HG03571 (cell line): ENCODE results near the gene EOLA1.
"Not testable (repeated sequence)": the region's sequence is repeated elsewhere in the genome, so short reads cannot be mapped to it uniquely, and the experiment has no call there.

ENCODE experiments used
- ATAC-seq: cut with Tn5 transposase; IDR thresholded peaks from one replicate; pipeline ENCODE4 v1.9.1; 2021; ENCODE audit not compliant: unreplicated experiment

EOLA1 gene

DNA sequence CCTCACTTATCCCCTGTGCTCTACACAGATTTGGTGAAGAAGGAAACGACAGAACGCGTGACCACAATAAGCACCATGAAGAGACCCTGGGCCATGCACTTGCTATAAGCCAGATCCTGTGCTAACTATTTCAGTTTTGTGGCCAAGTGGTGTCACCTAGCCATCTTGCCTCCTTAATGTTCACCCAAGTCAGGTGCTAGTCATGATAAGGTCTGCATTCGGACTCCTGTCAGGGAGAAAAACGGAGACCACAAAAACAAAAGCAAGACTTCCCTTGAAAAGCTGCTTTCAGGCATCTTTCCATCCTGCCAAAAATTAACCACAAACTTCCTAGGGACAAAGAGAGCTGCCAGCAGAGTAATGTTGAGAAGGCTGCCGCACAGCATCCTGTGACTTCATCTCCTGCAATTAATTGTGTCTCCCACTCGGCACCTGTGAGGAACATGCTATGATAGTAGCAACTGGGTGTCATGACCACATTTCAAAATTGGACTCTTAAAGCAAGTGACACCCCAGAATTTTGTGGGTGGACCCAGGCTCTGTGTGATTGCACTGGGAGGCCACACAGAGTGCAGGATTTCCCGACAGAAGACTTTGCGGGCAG, 26.9 kb upstream of the EOLA1 start:
- ATAC-seq, result no peak

DNA sequence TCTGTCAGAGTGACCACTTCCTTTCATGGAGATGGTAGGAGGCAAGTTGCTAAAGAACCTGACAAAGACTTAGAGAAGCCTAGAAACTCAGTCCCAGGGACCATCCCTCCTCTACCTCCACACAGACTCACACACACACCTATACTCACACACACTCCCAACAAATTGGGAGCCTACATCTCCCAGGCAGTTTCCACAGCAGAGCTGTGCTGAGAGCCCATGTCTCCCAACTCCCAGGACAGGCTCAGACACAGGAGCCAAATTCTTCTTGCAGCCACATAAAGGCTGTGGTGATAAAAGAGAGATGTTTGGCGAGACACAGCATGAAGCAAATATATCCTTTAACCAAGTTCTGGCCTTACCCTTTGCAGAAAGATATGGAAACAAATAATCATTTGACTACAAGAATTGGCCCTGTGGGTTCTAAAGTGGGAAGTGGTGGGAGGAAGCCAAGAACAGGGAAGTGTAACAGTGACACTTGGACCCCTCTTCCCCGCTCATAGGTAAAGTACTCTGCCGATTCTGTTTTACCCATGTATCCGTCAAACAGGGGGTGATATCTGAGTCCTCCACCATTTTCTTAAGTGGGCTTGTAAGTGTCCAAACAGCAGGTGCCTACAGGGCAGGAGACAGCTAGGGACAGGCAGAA, 24.7 kb upstream of the EOLA1 start:
- no peak for ATAC-seq

DNA sequence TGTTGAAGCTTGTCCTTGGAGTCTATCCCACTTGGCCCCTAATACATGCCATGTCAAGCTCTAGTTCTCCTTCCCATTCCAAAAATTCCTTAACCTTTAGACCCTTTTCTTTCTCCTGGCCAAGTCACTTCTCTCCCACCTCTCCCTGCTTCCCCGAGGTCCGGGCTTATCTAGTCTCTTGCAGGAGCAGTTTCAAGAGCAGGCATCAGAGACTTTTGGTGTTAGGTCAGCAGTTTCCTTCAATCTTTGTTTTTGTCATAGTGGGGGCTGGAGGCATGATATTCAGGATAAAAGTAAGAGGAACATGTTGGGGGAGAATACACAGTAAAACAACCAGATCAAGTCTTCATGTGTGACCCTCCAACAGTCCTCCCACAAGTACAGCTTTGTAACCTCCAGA, 24.2 kb upstream of the EOLA1 start:
- ATAC-seq, result no peak

DNA sequence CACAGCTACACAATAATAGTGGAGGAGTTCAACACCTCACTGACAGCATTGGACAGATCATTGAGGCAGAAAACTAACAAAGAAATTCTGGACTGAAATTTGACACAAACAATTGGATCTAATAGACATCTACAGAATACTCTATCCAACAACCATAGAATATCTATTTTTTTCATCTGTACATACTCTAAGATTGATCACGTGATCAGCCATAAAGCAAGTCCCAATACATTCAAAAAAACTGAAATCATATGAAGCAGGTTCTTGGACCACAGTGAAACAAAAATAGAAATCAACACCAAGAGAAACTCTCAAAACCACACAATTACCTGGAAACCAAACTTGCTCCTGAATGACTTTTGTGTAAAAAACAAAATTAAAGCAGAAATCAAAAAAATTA, 23.5 kb upstream of the EOLA1 start:
- no peak for ATAC-seq

DNA sequence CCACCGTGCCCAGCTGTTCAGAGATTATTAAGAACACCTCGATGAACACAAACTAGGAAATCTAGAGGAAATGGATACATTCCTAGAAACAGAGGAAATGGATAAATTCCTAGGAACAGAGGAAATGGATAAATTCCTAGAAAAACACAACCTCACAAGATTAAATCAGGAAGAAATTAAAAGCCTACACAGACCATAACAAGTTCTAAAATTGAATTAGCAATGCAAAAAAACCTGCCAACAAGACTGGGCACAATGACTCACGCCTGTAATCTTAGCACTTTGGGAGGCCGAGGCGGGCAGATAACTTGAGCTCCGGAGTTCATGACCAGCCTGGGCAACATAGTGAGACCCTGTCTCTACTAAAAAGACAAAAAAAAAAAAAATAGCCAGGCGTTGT, 22.6 kb upstream of the EOLA1 start:
- no peak for ATAC-seq

DNA sequence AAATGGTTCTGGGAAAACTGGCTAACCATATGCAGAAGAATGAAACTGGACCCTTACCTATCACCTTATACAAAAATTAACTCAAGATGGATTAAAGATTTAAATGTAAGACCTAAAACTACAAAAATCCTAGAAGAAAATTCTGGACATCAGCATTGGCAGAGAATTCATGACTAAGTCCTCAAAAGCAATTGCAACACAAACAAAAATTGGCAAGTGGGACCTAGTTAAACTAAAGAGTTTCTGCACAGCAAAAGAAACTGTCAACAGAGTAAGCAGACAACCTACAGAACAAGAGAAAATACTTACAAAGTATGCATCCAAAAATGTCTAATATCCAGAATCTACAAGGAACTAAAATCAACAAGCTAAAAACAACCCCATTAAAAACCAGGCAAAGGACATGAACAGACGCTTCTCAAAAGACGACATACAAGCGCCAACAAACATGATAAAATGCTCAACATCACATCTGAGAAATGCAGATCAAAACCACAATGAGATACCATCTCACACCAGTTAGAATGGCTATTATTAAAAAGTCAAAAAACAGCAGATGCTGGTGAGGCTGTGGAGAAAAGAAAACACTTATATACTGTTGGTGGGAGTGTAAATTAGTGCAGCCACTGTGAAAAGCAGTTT, 20.1 kb upstream of the EOLA1 start:
- not testable (repeated sequence) for ATAC-seq

DNA sequence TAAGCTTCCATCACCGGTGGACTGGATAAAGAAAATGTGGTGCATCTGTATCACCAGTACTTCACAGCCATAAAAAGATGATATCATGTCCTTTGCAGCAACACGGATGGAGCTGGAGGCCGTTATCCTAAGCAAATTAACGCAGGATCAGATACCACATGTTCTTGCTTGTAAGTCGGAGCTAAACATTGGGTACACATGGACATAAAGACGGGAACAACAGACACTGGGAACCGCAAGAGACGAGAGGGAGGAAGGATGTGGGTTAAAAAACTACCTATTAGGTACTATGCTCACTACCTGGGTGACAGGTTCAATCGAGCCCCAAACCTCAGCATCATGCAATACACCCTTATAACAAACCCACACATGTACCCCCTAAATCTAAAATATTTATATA, 19.4 kb upstream of the EOLA1 start:
- no peak for ATAC-seq

DNA sequence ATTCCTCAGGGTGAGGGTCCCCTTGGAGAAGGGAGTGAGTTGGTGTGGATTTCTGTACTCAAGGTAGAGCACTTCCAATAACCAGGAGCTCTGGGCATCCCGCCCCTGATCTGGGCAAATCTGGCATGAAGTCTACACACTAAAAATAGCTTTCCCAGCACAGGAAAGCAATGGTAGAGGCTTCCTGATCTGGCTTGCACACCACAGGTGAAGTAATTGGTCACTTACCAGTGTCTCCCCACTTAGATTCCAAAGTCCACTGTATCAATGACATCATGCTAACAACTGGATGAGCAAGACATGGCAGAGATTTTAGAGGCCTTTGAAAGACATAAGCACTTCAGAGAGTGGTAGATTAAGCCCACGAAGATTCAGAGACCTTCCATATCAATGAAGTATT, 17.9 kb upstream of the EOLA1 start:
- ATAC-seq, result no peak

DNA sequence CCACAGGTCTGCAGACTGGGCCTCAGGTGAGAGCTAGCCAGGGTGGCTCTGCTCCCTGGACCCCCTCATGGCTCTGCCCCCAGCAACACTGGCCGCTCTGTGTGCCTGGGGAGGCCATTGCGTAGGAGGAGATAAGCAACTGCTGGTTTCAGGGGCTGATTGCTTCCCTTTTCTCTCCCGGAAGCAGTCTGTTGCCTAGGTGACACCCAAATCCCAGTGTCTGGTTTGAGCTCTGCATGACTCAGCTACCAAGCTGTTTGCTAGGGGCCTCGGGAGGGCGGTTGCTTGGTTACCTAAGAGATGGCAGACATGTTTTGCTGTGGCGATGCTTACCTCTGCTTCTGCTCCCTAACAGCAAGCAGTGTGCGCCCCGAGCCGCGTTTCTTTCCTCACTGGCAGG, 15.4 kb upstream of the EOLA1 start:
- ATAC-seq, result peak; percentile 93

DNA sequence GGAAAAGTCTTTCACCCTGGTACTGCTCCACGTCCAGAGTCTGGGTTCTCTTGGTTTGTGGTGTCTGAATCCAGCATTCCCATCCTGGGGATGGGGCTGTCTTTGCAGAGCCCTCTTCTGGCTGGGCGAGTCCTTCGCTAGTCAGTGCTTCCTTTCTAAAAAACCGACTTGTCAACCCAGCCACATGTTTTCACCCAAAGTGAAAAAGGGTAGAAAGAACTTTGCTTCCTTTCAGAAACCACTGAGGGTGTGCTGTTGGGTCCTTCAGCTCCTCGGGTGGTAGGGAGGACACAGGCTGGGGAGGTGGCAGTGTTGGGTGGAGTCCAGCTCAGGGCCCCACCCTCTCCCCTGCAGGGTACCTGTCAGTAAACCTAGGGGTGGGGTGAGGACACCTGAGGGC, 14.9 kb upstream of the EOLA1 start:
- peak; percentile 46 for ATAC-seq

DNA sequence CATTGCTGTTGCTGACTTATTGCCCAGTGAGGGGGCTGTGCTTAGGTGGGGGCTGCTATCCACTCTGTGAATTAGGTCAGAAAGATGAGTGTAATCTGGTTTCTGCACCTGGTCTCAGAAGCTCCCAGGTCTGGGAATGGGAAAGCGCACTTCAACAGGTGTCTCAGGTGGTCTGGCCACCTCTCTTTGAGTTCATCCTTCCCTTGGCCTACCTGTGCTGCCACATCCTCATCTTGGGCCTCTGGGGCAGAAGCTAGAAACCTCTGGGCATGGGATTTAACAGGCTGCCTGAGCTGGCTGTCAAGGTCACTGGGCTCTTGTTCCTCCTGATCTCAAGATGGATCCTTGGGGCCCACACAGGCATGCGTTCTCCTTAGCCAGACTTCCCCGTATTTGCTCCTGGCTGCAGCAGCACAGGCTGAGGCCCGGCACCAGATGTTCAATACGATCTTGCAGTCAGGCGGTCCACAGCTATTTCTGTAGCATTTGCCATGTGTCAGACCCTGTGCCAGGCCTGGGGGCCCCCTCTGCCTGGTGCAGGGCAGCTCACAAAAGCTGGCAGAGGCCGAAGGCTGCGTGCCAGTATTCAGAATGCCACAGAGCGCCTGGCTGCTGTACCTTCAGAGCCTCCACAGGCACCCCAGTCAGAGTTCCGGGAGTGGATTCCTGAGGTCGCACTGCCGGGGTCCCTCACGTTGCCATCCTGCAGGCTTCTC, 14.3 kb upstream of the EOLA1 start:
- ATAC-seq, result not testable (repeated sequence)

DNA sequence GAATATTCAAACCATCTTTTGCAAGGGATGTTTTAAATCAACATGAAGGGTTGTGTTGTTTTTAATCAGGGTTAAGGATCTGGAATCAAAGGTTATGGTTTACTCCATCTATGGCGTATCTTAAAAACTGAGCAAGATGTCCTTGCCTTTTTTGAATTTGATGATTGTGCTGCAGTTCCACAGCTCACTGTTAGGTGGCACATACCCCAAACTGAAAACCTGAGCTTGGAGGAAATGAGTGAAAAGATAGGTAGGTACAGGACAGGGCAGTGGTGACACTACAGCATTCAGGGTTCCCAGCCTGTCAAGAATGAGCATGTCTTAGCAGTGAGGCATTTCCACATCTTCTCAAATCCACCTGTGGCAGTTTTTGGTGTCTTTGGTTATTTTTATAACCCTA, 13.1 kb upstream of the EOLA1 start:
- no peak for ATAC-seq

DNA sequence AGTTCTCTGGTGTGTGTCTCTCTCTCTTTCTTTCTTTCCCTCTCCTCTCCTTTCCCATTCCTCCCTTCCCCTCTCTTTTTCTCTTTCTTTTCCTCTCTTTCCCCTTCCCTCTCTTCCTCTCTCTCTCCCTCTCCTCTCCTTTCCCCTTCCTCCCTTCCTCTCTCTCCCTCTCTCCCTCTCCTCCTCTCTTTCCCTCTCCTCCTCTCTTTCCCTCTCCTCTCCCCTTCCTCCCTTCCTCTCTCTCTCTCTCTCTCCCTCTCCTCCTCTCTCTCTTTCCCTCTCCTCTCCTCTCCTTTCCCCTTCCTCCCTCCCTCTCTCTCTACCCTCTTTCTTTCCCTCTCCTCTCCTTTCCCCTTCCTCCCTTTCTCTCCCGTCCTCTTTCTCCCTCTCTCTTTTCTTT, 12.4 kb upstream of the EOLA1 start:
- ATAC-seq, result no peak

DNA sequence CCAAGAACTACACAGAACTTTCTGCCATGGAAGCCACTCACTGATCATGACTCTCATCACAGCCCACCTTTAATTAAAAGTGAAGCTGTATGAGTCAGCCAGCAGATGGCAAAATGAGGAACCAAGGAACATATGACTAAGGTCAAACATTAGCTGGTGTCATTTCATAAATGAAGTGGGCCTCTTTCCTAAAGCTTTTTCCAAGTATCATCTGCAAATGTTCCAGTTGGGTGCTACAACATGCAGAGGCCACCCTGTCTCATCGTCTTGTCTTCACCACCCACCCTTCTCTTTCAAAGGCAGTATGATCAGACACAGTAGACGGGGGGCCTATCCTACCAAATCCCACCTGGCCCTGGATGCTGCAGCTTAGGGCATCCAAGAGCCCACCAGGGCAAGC, 9.2 kb upstream of the EOLA1 start:
- ATAC-seq, result peak; percentile 60

DNA sequence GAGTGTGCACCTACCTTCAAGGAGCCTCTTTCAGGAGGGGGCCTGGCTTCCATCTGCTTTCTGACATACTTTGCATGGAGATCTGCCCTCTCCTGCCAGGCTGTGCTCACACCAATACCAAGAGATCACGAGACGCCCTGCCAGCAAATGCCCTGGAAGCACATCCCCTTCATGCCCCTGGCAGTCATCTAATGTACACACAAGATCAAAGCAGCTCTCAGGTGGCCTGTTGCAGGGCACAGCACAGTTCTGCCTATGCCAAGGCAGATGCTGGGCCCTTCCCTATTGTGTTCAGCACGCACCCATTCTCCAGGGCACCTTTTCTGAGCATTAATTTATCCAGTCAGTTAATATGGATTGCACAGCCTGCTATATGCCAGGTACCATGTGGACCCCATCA, 7.9 kb upstream of the EOLA1 start:
- ATAC-seq, result not testable (repeated sequence)

DNA sequence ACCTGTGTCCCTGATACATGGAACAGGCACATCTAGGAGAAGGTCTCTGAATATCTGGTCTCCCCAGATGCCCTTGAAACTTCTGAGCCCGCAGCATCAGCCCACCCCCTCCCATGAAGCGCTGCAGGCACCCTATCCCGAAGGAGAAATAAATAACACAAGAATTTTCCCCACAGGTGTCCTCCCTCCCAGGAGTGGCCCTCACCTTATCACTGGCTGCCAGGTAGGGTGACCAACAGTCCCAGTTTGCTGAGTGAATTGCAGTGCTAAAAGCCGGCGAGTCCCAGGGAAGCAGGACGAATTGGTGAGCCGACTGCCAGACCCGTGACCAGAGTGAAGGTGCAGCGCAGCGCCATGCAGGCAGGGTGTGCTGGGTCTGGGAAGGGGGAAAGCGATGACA, 6.8 kb upstream of the EOLA1 start:
- not testable (repeated sequence) for ATAC-seq

DNA sequence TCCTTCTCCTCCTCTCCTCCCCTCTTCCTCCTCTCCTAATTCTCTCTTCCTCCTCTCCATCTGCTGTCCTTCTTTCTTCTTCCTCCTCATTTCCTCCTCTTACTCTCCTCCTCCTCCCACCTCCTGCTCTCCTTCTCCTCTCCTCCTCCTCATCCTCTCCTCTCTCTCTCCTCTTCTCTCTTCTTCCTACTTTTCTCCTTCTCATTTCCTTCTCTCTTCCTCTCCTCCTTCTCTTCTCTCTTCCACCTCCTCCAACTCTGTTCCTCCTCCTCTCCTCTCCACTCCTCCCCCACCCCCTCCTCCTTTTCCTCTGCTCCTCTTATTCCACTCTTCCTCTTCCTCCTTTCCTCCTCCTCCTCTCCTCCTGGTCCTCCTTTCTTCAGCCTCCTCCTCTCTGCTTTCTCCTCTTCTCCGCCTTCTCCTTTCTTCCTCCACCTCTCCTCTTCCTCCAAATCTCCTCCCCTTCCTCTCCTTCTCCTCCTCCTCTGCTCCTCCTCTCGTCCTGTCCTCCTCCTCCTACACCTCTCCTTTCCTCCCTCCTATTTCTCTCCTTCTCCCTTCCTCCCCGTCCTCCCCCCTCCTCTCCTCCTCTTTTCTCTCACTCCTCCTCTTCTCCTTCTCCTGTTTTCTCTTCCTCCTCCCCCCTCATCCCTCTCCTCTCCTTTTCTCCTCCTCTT, 5.7 kb upstream of the EOLA1 start:
- ATAC-seq, result not testable (repeated sequence)

DNA sequence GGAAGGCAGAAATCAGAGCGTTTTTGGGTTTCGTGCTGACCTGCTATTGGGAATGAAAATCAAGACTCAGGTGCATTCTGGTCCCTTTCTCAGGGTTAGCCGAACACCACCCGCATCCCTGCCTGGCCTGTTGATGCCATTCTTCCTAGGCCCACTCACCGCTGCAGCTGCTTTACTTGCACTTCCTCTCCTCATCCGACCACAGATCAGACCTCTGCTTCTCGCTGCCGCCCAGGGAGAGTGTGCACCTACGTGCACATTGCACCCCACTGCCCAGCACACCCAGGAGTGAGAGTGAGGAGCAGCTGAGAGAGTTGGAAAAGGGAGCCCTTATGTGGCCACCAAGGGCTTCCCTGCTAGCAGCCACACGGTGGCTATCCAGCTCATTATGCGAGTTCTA, 3.3 kb upstream of the EOLA1 start:
- not testable (repeated sequence) for ATAC-seq

DNA sequence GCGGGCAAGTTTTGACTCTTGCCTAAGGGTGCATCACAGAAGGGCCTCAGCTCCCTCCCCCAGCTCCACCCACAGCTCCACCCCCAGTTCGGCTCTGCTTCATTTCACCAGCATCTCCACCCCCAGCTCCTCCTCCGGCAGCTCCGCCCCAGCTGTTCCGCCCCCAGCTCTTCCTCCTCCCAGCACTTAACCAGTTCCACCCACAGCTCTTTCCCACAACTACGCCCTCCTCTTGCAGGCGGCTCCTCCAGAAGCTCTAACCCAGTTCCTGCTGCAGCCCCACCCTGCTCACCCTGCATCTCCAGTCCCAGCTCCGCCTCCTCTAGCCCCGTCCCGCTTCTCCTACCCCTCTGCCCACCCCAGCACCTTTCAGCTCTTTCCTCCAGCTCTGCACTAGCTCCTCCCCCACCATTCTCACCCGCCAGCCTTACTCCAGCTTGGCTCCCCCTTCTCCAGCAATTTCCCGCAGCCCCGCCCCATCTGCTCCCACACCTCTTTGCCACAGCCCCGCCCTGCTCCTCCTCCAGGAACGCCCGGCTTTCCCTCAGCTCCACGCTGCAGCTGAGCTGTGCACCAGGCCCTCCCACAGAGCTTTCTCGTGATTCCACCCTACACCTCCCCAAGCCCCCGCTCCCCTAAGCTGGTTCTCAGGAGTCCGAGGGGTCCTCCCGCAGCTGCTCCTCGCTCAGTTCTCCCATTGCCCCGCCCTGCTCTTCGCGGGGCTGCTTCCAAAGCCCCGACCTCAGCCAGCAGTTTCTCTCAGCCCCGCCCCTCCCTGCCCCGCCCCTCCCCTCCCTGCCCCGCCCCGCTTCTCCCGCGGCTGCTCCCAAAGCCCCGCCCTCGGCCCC, 1.3 kb upstream of the EOLA1 start:
- ATAC-seq, result peak; percentile 46

DNA sequence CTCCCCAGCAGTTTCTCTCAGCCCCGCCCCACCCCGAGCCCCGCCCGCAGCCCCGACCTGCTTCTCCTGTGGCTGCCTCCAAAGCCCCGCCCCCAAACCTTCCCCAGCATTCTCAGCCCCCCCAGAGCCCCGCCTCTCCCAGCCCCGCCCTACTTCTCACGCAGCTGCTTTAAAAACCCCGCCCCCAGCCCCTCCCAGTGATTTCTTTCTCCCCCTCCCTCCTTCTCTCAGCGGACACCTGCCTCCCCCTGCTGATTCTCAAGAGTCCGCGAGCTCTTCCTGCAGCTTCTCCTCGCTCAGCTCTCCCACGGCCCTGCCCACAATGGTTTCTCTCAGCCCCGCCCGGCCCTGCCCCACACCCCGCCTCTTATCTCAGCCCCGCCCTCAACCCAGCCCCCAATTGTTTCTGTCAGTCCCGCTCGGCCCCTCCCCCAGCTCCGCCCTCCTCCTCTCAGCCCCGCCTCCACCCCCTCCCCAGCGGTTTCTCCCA, 636 bp upstream of the EOLA1 start:
- ATAC-seq, result no peak
